ENCODE measurements around the gene KDM7A. TPM values are rescaled to one million over a fixed set of nuclear protein-coding genes. Genes with fewer than 3 reads are reported as not detected.

KDM7A gene
- total RNA-seq, 1 experiment from 2014 or later: 5.1 TPM

GRCh38 chr7:140049339-140050024 is 127.3 kb downstream of the KDM7A start:
- POLR2A ChIA-PET: interaction anchor here (0.5 kb wide), 1 partner anchor 369 kb away, joined by 5 read pairs; no protein-coding TSS in a partner anchor
- no peak overlapping the region for H3K27ac Mint-ChIP-seq (ENCODE audit: unreplicated experiment)
- H3K4me1 Mint-ChIP-seq (ENCODE audit: low read depth, unreplicated experiment): peaks cover 21% of the 10 kb centered on the region
- H3K4me3 ChIP-seq (ENCODE audit: low read depth, low read length): no peak overlapping the region
- no peaks in the 10 kb centered on the region for H3K9me3 Mint-ChIP-seq (ENCODE audit: unreplicated experiment)
- peak; percentile 68 to 70 for DNase-seq
- H3K27me3 Mint-ChIP-seq (ENCODE audit: insufficient read depth, unreplicated experiment): no peaks in the 10 kb centered on the region
- TF ChIP-seq, protein P1, sequence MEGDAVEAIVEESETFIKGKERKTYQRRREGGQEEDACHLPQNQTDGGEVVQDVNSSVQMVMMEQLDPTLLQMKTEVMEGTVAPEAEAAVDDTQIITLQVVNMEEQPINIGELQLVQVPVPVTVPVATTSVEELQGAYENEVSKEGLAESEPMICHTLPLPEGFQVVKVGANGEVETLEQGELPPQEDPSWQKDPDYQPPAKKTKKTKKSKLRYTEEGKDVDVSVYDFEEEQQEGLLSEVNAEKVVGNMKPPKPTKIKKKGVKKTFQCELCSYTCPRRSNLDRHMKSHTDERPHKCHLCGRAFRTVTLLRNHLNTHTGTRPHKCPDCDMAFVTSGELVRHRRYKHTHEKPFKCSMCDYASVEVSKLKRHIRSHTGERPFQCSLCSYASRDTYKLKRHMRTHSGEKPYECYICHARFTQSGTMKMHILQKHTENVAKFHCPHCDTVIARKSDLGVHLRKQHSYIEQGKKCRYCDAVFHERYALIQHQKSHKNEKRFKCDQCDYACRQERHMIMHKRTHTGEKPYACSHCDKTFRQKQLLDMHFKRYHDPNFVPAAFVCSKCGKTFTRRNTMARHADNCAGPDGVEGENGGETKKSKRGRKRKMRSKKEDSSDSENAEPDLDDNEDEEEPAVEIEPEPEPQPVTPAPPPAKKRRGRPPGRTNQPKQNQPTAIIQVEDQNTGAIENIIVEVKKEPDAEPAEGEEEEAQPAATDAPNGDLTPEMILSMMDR (IDR thresholded peaks at IDR 0.05; ENCODE audit: insufficient read depth in 1 of 2, low read depth in 1 of 2, low read length in 1 of 2, severe bottlenecking in 1 of 2, unreplicated experiment in 1 of 2): no peak
- CTCF ChIA-PET: no interaction called here
- H3K4me3 Mint-ChIP-seq (ENCODE audit: unreplicated experiment): no peak overlapping the region
- intact Hi-C loops (cut with micrococcal nuclease; ENCODE audit: unreplicated experiment): loop anchor here (1.0 kb wide), 1 partner anchor 13 kb away; the partner anchor contains the start of gene PARP12
- no peaks in the 10 kb centered on the region for H3K9me3 ChIP-seq
- peaks cover 6% of the 10 kb centered on the region for H3K36me3 Mint-ChIP-seq (ENCODE audit: insufficient read depth, unreplicated experiment)
- peaks cover 24% of the 10 kb centered on the region for H3K4me1 ChIP-seq
- H3K36me3 ChIP-seq (ENCODE audit: control insufficient read depth, insufficient read depth, low read length): no peaks in the 10 kb centered on the region
- H3K27me3 ChIP-seq (replicated peaks; ENCODE audit: control insufficient read depth, insufficient read depth, low read length): no peaks in the 10 kb centered on the region
- no TSS peak for BruUV-seq (replicated peaks)

GRCh38 chr7:140048989-140049338 is 127.8 kb downstream of the KDM7A start:
- H3K4me1 Mint-ChIP-seq (ENCODE audit: low read depth, unreplicated experiment): peaks cover 21% of the 10 kb centered on the region
- POLR2A ChIA-PET: no interaction called here
- H3K27ac Mint-ChIP-seq (ENCODE audit: unreplicated experiment): no peak overlapping the region
- CTCF ChIA-PET: interaction anchor here (0.6 kb wide), 1 partner anchor 1568 kb away, joined by 5 read pairs; no protein-coding TSS in a partner anchor
- Histone ChIP-seq H3K4me1 (peaks cover 24% of the 10 kb centered on the region), H3K9me3 (no peaks in the 10 kb centered on the region), H3K27me3 (replicated peaks; ENCODE audit: control insufficient read depth, insufficient read depth, low read length) (no peaks in the 10 kb centered on the region), H3K4me3 (ENCODE audit: low read depth, low read length) (no peak overlapping the region), H3K36me3 (ENCODE audit: control insufficient read depth, insufficient read depth, low read length) (no peaks in the 10 kb centered on the region)
- H3K9me3 Mint-ChIP-seq (ENCODE audit: unreplicated experiment): no peaks in the 10 kb centered on the region
- DNase-seq: no peak
- H3K4me3 Mint-ChIP-seq (ENCODE audit: unreplicated experiment): no peak overlapping the region
- TF ChIP-seq, protein P1 (IDR thresholded peaks at IDR 0.05; ENCODE audit: insufficient read depth in 1 of 2, low read depth in 1 of 2, low read length in 1 of 2, severe bottlenecking in 1 of 2, unreplicated experiment in 1 of 2): no peak
- H3K36me3 Mint-ChIP-seq (ENCODE audit: insufficient read depth, unreplicated experiment): peaks cover 6% of the 10 kb centered on the region
- intact Hi-C loops (cut with micrococcal nuclease; ENCODE audit: unreplicated experiment): loop anchor here (1.0 kb wide), 1 partner anchor 13 kb away; the partner anchor contains the start of gene PARP12
- H3K27me3 Mint-ChIP-seq (ENCODE audit: insufficient read depth, unreplicated experiment): no peaks in the 10 kb centered on the region
- BruUV-seq (replicated peaks): no TSS peak

GRCh38 chr7:140048138-140048537 is 128.6 kb downstream of the KDM7A start:
- ChIA-PET CTCF (interaction anchor here (0.6 kb wide), 1 partner anchor 1569 kb away, joined by 5 read pairs; no protein-coding TSS in a partner anchor), POLR2A (no interaction called here)
- Mint-ChIP-seq H3K27ac (ENCODE audit: unreplicated experiment) (peak overlapping the region; percentile 20), H3K36me3 (ENCODE audit: insufficient read depth, unreplicated experiment) (peaks cover 6% of the 10 kb centered on the region), H3K9me3 (ENCODE audit: unreplicated experiment) (no peaks in the 10 kb centered on the region), H3K4me3 (ENCODE audit: unreplicated experiment) (no peak overlapping the region), H3K27me3 (ENCODE audit: insufficient read depth, unreplicated experiment) (no peaks in the 10 kb centered on the region), H3K4me1 (ENCODE audit: low read depth, unreplicated experiment) (peaks cover 21% of the 10 kb centered on the region)
- Histone ChIP-seq H3K27me3 (replicated peaks; ENCODE audit: control insufficient read depth, insufficient read depth, low read length) (no peaks in the 10 kb centered on the region), H3K36me3 (ENCODE audit: control insufficient read depth, insufficient read depth, low read length) (no peaks in the 10 kb centered on the region), H3K9me3 (no peaks in the 10 kb centered on the region), H3K4me3 (ENCODE audit: low read depth, low read length) (no peak overlapping the region), H3K4me1 (peaks cover 24% of the 10 kb centered on the region)
- no peak for DNase-seq
- intact Hi-C loops (cut with micrococcal nuclease; ENCODE audit: unreplicated experiment): no loop called here
- TF ChIP-seq, protein P1 (IDR thresholded peaks at IDR 0.05; ENCODE audit: insufficient read depth in 1 of 2, low read depth in 1 of 2, low read length in 1 of 2, severe bottlenecking in 1 of 2, unreplicated experiment in 1 of 2): no peak
- no TSS peak for BruUV-seq (replicated peaks)

Data from Caco-2 (cell line).